Smooth muscle cell (in vitro differentiated cells): ENCODE data around the gene KCNK7. TPM values are rescaled to one million over a fixed set of nuclear protein-coding genes. Genes with fewer than 3 reads are reported as not detected.

Experiments
- DNase-seq: peaks from one replicate; lab custom pipeline; 2025; ENCODE audit not compliant: unreplicated experiment; lab: John Stamatoyannopoulos, UW
- H2AFZ ChIP-seq: fragments of 200-600 bp; sonication (generic); 2 replicates; pipeline ENCODE4 v1.6.0; 2016; ENCODE audit warnings: antibody characterized with exemption, low read depth, mild to moderate bottlenecking
- H3F3A ChIP-seq: fragments of 200-600 bp; sonication (generic); 2 replicates; pipeline ENCODE4 v1.6.0; 2017; ENCODE audit warnings: antibody characterized with exemption, low read depth
- H3K27ac ChIP-seq: fragments of 200-600 bp; sonication (generic); 2 replicates; pipeline ENCODE4 v1.5.1; 2016; ENCODE audit warnings: low read depth, mild to moderate bottlenecking
- H3K27me3 ChIP-seq: fragments of 200-600 bp; sonication (generic); 2 replicates; pipeline ENCODE4 v1.6.1; 2016; ENCODE audit warnings: low read depth, mild to moderate bottlenecking
- H3K36me3 ChIP-seq: fragments of 200-600 bp; sonication (generic); 2 replicates; pipeline ENCODE4 v1.5.1; 2016; ENCODE audit warnings: low read depth
- H3K4me1 ChIP-seq: fragments of 200-600 bp; sonication (generic); 2 replicates; pipeline ENCODE4 v1.5.1; 2016; ENCODE audit warnings: low read depth
- H3K4me2 ChIP-seq: fragments of 200-600 bp; sonication (generic); 2 replicates; pipeline ENCODE4 v1.6.0; 2016; ENCODE audit warnings: mild to moderate bottlenecking
- H3K4me3 ChIP-seq: fragments of 200-600 bp; sonication (generic); 2 replicates; pipeline ENCODE4 v1.5.1; 2016; ENCODE audit warnings: mild to moderate bottlenecking
- H3K79me2 ChIP-seq: fragments of 200-600 bp; sonication (generic); 2 replicates; pipeline ENCODE4 v1.6.0; 2016; ENCODE audit warnings: low read depth, mild to moderate bottlenecking
- H3K9ac ChIP-seq: fragments of 200-600 bp; sonication (generic); 2 replicates; pipeline ENCODE4 v1.6.0; 2016; ENCODE audit warnings: low read depth
- H3K9me3 ChIP-seq: fragments of 200-600 bp; sonication (generic); replicated peaks from 2 replicates; pipeline ENCODE4 v1.5.1; 2016; ENCODE audit warnings: low read depth
- H4K20me1 ChIP-seq: fragments of 200-600 bp; sonication (generic); 2 replicates; pipeline ENCODE4 v1.6.0; 2016; ENCODE audit warnings: low read depth
- CTCF ChIP-seq: fragments of 200-600 bp; sonication (generic); IDR thresholded peaks from 2 replicates; pipeline ENCODE4 v1.5.1; 2017; ENCODE audit warnings: borderline replicate concordance, mild to moderate bottlenecking, antibody characterized with exemption; ENCODE audit not compliant: insufficient read depth, poor library complexity, severe bottlenecking
- WGBS: methylation state at CpG from one replicate; pipeline ENCODE4 v1.1.7; 2016; ENCODE audit warnings: low lambda C conversion rate; 5-methylcytosine and 5-hydroxymethylcytosine counted together
- polyA plus RNA-seq: library from polyadenylated mRNA; unstranded; fragments of >200 nt; fragmentation: Nextera tagmentation; extraction: Ambion mirVana; gene quantifications from 2 replicates; pipeline ENCODE4 v1.2.1, GENCODE V29; 2016
- total RNA-seq: library from RNA; depleted of rRNA; stranded (reverse); fragments of >200 nt; gene quantifications from 2 replicates; pipeline ENCODE4 v1.2.3, GENCODE V29; 2014

Gene KCNK7
- total and polyA plus RNA-seq, 2 experiments from 2014 or later: not detected

- TF ChIP-seq CTCF: no peak
- Histone ChIP-seq H3K9ac (no peak overlapping the region), H3K4me1 (no peaks in the 10 kb centered on the region), H3K9me3 (no peaks in the 10 kb centered on the region), H3K4me2 (no peak overlapping the region), H3F3A (no peaks in the 10 kb centered on the region), H3K27me3 (no peaks in the 10 kb centered on the region), H3K27ac (no peak overlapping the region), H4K20me1 (no peaks in the 10 kb centered on the region), H3K79me2 (peaks cover under 1% of the 10 kb centered on the region), H2AFZ (no peak overlapping the region), H3K4me3 (no peak overlapping the region), H3K36me3 (no peaks in the 10 kb centered on the region)
- 98% methylated on average over 14 of the region's 14 CpGs for WGBS
- DNase-seq: no peak
Measured at GRCh38 chr11:65623177-65623576, 27.6 kb upstream of the KCNK7 start.

GRCh38 chr11:65622011-65622410 is 26.4 kb upstream of the KCNK7 start:
- Histone ChIP-seq H3K79me2 (peaks cover 12% of the 10 kb centered on the region), H3K4me2 (no peak overlapping the region), H3F3A (no peaks in the 10 kb centered on the region), H3K9me3 (no peaks in the 10 kb centered on the region), H2AFZ (no peak overlapping the region), H3K36me3 (no peaks in the 10 kb centered on the region), H3K4me3 (no peak overlapping the region), H3K27ac (no peak overlapping the region), H3K27me3 (no peaks in the 10 kb centered on the region), H3K4me1 (no peaks in the 10 kb centered on the region), H4K20me1 (no peaks in the 10 kb centered on the region), H3K9ac (no peak overlapping the region)
- WGBS: 93% methylated on average over 9 of the region's 16 CpGs
- TF ChIP-seq CTCF: no peak
- DNase-seq: no peak

- DNase-seq: no peak
- no peaks in the 10 kb centered on the region for H3K4me1 ChIP-seq
- no peaks in the 10 kb centered on the region for H3K27me3 ChIP-seq
- H3K4me3 ChIP-seq: no peak overlapping the region
- no peaks in the 10 kb centered on the region for H3F3A ChIP-seq
- H2AFZ ChIP-seq: no peak overlapping the region
- H4K20me1 ChIP-seq: peaks cover 5% of the 10 kb centered on the region
- TF ChIP-seq CTCF: no peak
- WGBS: over 99% methylated on average over 14 of the region's 14 CpGs
- no peaks in the 10 kb centered on the region for H3K36me3 ChIP-seq
- no peak overlapping the region for H3K9ac ChIP-seq
- peaks cover 17% of the 10 kb centered on the region for H3K79me2 ChIP-seq
- no peaks in the 10 kb centered on the region for H3K9me3 ChIP-seq
- H3K4me2 ChIP-seq: no peak overlapping the region
- H3K27ac ChIP-seq: no peak overlapping the region
Measured at GRCh38 chr11:65621460-65621859, 25.9 kb upstream of the KCNK7 start.

- Histone ChIP-seq H3K4me3 (no peak overlapping the region), H3K9ac (no peak overlapping the region), H3K4me2 (no peak overlapping the region), H3K4me1 (no peaks in the 10 kb centered on the region), H3F3A (no peaks in the 10 kb centered on the region), H3K9me3 (no peaks in the 10 kb centered on the region), H4K20me1 (peaks cover 8% of the 10 kb centered on the region), H2AFZ (no peak overlapping the region), H3K36me3 (no peaks in the 10 kb centered on the region), H3K27ac (no peak overlapping the region), H3K27me3 (no peaks in the 10 kb centered on the region), H3K79me2 (peaks cover 24% of the 10 kb centered on the region)
- TF ChIP-seq CTCF: no peak
- no peak for DNase-seq
- 98% methylated on average over 10 of the region's 19 CpGs for WGBS
Measured at GRCh38 chr11:65620666-65621065, 25.1 kb upstream of the KCNK7 start.
